ENCODE results near the gene KTN1.

KTN1 gene

DNA sequence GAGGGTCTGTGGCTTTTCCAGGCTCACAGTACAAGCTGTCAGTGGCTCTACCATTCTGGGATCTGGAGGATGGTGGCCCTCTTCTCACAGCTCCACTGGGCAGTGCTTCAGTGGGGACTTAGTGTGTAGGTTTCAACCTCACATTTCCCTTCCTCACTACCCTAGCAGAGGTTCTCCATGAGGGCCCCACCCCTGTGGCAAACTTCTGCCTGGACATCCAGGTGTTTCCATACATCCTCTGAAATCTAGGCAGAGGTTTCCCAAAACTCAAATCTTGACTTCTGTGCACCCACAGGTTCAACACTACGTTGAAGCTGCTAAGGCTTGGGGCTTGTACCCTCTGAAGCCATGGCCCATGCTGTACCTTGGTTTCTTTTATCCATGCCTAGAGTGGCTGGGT lies 40.3 kb downstream of the KTN1 start:
- TF ChIP-seq, protein P1, sequence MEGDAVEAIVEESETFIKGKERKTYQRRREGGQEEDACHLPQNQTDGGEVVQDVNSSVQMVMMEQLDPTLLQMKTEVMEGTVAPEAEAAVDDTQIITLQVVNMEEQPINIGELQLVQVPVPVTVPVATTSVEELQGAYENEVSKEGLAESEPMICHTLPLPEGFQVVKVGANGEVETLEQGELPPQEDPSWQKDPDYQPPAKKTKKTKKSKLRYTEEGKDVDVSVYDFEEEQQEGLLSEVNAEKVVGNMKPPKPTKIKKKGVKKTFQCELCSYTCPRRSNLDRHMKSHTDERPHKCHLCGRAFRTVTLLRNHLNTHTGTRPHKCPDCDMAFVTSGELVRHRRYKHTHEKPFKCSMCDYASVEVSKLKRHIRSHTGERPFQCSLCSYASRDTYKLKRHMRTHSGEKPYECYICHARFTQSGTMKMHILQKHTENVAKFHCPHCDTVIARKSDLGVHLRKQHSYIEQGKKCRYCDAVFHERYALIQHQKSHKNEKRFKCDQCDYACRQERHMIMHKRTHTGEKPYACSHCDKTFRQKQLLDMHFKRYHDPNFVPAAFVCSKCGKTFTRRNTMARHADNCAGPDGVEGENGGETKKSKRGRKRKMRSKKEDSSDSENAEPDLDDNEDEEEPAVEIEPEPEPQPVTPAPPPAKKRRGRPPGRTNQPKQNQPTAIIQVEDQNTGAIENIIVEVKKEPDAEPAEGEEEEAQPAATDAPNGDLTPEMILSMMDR (IDR thresholded peaks at IDR 0.05; ENCODE audit: insufficient read depth, low read depth, low read length, missing control alignments) = no peak
- no peak overlapping the region for H3K4me3 ChIP-seq (ENCODE audit: low read depth, low read length)
- DNase-seq (ENCODE audit: low read depth) = no peak

DNA sequence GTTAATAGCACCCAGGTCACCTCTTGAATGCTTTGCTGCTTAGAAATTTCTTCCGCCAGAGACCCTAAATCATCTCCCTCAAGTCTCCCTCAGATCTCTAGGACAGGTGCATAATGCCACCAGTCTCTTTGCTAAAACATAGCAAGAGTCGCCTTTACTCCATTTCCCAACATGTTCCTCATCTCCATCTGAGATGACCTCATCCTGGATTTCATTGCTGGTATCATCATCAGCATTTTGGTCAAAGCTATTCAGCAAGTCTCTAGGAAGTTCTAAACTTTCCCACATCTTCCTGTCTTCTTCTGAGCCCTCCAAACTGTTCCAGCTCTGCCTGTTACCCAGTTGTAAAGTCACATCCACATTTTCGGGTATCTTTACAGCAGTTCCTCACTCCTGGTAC lies 41.0 kb downstream of the KTN1 start:
- TF ChIP-seq, protein P1 (IDR thresholded peaks at IDR 0.05; ENCODE audit: insufficient read depth, low read depth, low read length, missing control alignments) = no peak
- DNase-seq (ENCODE audit: low read depth) = no peak
- no peak overlapping the region for H3K4me3 ChIP-seq (ENCODE audit: low read depth, low read length)

DNA sequence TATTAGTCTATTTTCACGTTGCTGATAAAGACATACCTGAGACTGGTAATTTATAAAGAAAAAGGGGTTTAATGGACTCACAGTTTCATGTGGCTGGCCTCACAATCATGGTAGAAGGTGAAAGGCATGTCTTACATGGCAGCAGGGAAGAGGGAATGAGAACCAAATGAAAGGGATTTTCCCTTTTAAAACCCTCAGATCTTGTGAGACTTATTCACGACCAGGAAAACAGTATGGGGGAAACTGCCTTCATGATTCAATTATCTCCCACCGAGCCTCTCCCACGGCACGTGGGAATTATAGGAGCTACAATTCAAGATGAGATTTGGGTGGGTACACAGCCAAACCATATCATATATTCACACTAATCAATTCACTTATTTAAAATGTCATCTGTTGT lies 41.4 kb downstream of the KTN1 start:
- TF ChIP-seq, protein P1 (IDR thresholded peaks at IDR 0.05; ENCODE audit: insufficient read depth, low read depth, low read length, missing control alignments) = no peak

DNA sequence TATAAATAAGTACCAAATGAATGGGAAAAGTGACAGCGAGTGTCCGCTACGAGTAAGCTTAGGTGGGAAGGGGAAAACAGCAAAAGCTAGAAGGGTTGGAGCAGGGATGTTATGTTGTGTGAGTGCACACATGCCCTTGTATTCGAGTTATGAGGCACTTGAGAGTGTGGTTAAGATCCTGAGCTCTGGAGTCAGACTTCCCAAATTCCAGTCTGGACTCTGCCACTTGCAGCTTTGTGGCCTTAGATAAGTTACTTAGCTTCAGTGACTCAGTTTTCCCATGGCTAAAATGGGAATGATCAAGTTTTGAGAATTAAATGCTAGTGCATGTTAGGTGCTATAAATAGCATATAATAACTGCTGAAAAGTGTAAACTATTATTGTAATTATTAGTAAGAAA lies 44.9 kb downstream of the KTN1 start:
- no peak for DNase-seq (ENCODE audit: low read depth)
- H3K4me3 ChIP-seq (ENCODE audit: low read depth, low read length) = no peak overlapping the region
- TF ChIP-seq, protein P1 (IDR thresholded peaks at IDR 0.05; ENCODE audit: insufficient read depth, low read depth, low read length, missing control alignments) = no peak

More for the DNA sequence above, 41.4 kb downstream of the KTN1 start:
- no peak for DNase-seq (ENCODE audit: low read depth)
- H3K4me3 ChIP-seq (ENCODE audit: low read depth, low read length) = no peak overlapping the region

DNA sequence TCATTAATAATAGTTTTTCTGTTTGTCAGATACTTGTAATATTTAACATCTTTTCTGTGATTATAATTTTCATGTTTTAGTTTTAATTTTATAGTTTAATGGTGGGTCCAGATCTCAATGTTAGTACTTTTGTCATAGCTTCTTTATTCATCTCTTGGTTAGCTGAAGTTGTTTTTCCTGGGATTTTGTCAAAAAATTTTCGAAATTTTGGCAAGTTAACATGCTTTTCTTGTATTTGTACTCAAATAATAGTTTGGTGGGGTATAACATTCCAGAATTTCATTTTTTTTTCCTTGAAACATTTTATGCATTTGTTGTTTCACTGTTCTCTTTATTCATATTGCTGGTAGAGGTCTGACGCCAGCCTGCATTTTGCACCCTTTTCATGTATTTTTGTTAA lies 45.5 kb downstream of the KTN1 start:
- no peak overlapping the region for H3K4me3 ChIP-seq (ENCODE audit: low read depth, low read length)
- DNase-seq (ENCODE audit: low read depth) = no peak
- TF ChIP-seq, protein P1 (IDR thresholded peaks at IDR 0.05; ENCODE audit: insufficient read depth, low read depth, low read length, missing control alignments) = no peak

DNA sequence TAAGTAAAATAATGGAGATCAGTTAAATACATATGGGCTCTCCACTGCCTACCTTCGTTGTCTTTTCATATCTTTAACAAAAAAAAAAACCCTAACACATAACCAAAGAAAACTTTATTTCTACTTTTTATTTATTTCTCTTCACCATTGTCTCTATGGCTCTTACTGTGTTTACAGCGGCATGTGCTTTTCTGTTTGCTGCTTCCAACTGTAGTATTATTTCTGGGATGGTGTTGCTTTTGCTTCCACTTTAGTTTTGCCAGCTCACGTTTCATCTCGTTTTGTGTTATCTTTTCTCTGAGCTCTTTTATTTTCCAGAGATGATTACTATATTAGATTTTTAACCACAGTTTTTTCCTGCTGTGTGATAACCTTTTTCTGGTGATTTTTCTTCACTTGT lies 46.1 kb downstream of the KTN1 start:
- DNase-seq (ENCODE audit: low read depth) = no peak
- TF ChIP-seq, protein P1 (IDR thresholded peaks at IDR 0.05; ENCODE audit: insufficient read depth, low read depth, low read length, missing control alignments) = no peak
- no peak overlapping the region for H3K4me3 ChIP-seq (ENCODE audit: low read depth, low read length)

DNA sequence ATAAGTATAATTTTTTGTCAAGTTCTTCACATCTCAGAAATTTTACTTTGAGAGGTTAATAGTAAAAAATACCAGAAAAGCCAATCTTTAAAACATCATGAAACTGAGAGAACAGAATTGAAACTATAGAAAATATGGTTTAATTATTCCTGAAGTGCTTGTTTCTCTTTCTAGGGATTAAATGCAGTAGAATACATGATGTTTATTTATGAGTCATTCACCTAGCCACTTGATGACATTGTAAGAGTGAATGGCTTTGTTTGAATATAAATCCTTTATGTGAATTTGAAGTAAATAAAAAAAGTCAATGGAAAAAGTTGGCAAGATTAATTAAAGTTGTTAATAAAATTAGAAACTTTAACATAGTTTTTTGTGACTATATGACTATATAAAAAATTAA lies 48.4 kb downstream of the KTN1 start:
- DNase-seq (ENCODE audit: low read depth) = no peak
- TF ChIP-seq, protein P1 (IDR thresholded peaks at IDR 0.05; ENCODE audit: insufficient read depth, low read depth, low read length, missing control alignments) = no peak

More for the DNA sequence above, 48.4 kb downstream of the KTN1 start:
- H3K4me3 ChIP-seq (ENCODE audit: low read depth, low read length) = no peak overlapping the region

Measured in GM12865 (cell line).